Amniotic stem cell (primary cell): ENCODE data around the gene TSR3.

Source experiments
- DNase-seq: peaks from one replicate; lab custom pipeline; 2025; lab: John Stamatoyannopoulos, UW

The TSR3 gene

DNA sequence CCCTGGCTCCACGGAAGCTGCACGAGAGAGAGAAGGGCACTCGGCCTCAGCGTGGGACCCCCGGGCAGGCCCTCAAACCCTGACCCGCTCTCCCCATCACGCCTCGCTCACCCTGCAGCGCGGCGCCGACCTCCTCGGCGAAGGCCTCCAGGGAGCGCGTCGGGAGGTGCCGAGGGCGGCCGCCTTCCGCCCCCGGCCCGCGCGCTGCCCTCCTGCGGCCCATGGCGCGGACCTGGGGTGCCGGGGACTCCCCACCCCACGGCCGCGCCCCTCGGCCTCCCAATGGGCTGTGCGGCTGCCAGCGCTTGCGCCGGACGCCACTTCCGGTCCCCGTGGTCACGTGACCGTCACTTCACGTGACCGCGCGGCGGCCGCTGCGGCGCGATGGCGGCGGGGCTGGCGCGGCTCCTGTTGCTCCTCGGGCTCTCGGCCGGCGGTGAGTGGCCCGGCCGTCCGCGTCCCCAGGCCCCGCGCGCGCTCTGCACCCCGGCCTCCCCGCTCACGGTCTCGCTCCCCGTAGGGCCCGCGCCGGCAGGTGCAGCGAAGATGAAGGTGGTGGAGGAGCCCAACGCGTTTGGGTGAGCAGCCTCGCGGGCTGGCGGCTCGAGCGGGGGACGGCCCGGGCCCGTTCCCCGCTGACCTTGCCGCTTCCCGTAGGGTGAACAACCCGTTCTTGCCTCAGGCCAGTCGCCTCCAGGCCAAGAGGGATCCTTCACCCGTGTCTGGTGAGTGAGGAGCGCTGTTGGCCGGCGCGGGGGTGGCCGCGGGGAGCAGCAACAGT, at the start of gene TSR3, which contains the start of gene GNPTG:
Gene TSR3 (minus strand): TSS at position 297 of the 781 bp plus-strand sequence. CDS start 74 bp downstream, at position 223.
Gene GNPTG (plus strand): TSS at position 350 of the 781 bp plus-strand sequence. CDS start 35 bp downstream, at position 385.
- peak; percentile 59 for DNase-seq

GRCh38 chr16:1401061-1401757, 49.5 kb upstream of the TSR3 start:
- DNase-seq, result no peak

DNA sequence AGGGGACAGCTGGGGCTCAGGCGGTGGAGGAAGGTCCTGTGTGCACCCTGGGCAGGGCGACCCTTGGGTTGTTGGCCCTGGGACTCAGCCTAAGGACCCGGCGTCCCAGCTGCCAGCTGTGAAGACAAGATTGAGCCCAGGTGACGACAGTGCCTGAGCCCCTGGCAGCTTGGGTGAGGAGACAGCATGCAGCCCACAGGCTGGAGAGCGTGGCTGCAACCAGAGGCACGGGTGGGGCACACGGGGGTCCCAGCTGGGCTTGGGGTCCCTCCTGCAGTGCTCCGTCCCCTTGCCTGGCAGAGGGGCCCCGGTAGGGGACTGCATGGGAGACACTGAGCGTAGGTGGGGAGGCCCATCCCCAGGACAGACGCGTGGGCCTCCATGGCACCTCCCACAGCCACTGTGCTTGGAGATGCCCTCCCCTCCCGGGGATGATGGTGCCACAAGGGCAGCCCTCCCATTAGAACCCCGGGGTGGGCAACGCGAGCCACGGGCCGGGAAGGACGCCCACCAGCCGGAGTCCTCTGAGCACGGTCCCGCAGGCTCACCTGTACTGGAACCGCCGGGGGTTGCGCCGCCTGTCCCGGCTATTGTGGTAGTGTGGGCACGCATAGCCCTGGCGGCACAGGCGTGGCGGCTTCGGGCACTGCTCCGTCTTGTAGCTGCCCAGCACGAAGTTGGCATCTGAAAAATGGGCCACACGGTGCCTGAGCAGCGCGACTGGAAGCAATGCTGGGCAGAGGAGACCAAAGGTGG, 47.3 kb upstream of the TSR3 start:
- no peak for DNase-seq

- no peak for DNase-seq
Observed at GRCh38 chr16:1398351-1398750, 46.7 kb upstream of the TSR3 start.

- no peak for DNase-seq
Observed at GRCh38 chr16:1397779-1398178, 46.1 kb upstream of the TSR3 start.

- DNase-seq, result no peak
Observed at GRCh38 chr16:1395444-1396031, 43.9 kb upstream of the TSR3 start.

- no peak for DNase-seq
Observed at GRCh38 chr16:1394367-1394951, 42.8 kb upstream of the TSR3 start.

GRCh38 chr16:1393613-1394176, 42.0 kb upstream of the TSR3 start:
- no peak for DNase-seq

GRCh38 chr16:1392826-1393225, 41.1 kb upstream of the TSR3 start:
- DNase-seq, result no peak

DNA sequence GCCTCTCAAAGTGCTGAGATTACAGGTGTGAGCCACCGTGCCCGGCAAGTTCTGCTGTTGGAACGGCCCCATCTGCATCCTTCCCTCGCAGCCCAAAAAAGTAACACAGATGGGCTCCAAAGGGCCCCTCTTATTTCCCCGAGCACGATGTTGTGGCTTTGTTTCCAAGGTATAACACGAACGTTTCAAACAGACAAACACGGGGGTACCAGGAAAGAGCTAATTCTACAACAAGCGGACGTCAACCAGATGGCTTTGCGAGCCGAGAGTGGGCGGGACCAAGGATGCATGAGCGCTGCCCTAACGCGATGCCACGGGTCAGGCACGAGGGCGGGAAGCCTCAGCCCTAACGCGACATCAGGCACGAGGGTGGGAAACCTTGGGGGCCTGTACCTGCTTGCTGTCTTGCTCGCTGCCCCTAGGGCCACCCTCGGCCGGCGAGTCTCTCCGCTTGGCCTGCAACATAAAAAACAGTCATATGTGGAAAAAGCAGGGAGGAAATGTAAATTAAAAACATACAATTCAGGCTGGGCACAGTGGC, 38.6 kb upstream of the TSR3 start:
- no peak for DNase-seq

DNA sequence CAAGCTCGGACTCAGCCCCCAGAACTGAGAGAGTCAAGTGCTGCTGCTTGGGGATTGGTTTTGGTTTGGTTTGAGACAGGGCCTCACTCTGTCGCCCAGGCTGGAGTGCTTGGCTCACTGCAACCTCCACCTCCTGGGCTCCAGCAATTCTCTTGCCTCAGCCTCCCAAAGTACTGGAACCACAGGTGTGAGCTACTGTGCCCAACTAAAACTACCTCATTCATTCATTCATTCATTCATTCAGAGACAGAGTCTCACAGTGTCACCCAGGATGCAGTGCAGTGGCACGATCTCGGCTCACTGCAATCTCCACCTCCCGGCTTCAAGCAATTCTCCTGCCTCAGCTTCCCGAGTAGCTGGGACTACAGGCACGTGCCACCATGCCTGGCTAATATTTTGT, 38.1 kb upstream of the TSR3 start:
- DNase-seq, result no peak

GRCh38 chr16:1387331-1387730, 35.7 kb upstream of the TSR3 start:
- no peak for DNase-seq

GRCh38 chr16:1385232-1385631, 33.6 kb upstream of the TSR3 start:
- no peak for DNase-seq

DNA sequence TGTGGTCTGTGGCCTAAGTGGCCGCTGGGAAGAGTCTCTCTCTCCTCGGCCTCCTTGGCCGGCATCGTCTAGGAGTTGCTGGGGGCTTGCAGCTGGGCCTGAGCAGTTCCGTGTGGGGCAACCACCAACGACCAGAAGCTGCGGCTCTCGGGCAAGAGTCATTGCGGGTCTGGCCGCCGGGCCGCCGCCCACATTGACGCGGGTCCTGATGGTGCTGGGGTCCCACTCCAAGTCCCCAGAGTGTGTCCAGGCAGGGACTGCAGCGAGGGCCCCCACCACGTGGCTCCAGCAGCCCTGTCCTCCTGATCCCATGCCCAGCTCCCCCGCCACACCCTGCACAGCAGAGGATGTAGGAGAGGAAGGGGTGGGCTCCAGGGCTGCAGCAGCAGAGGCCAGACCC, 31.9 kb upstream of the TSR3 start:
- DNase-seq, result no peak

DNA sequence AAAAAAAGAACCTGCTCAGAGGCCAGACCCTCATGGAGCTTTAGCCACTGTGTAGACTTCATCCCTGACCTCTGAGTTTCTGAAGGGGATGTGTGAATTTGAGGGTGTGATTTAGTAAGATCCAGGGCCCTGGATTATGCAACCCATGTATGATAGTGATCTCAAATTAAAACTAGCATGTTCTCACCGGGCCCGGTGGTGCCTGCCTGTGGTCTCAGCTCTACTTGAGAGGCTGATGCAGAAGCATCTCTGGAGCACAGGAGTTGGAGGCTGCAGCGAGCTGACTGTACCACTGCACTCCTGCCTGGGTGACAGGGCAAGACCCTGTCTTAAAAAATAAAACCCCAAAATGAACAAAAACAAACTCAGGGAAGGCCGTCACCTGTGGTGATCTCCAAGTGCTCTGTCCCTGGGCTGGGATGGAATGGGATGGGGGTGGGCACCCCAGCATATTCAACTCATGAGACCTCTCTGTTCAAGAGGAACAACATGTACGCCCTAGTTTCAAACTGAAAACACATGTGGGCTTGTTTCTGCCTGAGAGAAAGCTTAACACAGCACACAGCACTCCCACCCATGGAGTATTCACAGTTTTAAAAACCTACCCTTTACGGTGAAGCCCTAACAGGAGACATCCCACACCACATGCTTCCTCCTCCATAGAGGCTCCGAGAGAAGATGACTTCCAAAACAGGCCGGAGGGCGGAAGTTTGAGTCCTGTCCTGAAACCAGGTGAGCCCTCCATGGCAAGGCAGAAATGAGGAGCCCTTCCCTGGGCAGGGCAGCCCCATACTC, 30.1 kb upstream of the TSR3 start:
- no peak for DNase-seq

- no peak for DNase-seq
Observed at GRCh38 chr16:1380195-1380594, 28.5 kb upstream of the TSR3 start.

DNA sequence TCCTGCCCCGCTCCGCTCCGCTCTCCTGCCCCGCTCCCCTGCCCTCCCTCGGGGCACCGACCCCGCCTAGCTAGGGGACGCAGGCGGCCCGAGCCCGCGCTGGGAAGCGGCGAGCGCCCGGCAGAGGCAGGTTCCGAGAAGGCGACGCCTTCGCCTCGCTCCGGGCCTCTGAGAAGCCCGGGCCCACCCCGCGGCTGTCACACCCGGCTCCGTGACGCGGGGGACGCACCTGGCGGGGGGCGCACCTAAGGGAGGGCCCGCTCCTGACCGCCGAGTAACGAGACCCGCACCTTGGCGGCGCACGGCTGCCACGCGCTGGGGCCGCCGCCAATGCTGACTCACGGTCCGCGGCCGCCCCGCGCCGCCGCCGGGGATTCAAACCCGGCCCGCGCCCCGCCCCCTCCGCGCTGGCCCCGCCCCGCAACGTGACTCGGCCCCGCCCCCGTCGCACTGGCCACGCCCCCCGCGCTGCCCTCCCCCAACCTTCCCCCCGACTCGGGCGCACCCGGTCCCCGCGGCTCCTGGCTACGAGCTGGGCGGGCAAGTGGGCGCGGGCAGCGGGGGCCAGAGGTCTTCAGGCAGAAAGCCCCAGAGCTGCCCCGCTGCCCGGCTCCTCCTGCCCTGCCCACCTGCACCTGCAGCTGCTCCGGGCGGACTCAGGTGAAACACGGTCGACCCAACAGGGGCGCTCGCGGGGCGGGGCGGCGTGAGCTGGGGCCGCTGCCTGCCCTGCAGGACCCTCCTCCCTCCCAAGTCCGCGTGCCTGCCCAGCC, 27.8 kb upstream of the TSR3 start:
- DNase-seq, result peak; percentile 47

DNA sequence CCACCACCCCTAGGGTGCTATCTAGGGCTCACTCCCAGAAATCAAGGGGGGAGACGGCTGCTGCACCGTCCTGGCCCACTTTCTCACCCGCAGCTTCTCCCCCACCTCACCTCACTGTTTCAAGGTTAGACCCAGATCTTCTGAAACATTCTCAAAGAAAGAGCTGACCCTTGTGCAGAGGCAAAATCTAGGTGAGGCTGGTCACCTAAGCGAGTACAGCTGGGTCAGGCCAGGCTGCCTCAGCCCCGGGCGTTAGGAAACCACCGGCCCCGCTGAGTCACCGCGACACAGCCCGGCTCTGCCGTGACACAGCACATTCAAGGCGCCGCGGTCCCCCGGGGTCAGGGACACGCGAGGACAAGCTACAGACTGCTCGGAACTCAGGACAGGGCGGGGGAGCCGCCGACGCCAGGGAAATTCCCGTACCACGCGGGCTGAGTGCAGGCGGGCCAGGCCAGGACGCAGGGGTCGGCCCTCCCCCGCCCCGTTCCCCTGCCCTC, 27.2 kb upstream of the TSR3 start:
- DNase-seq, result peak; percentile 55

GRCh38 chr16:1378087-1378803, 26.6 kb upstream of the TSR3 start:
- no peak for DNase-seq
